GM10266 (cell line): Measurements from ENCODE around the gene OBP2B.
"Not testable (repeated sequence)": the region's sequence is repeated elsewhere in the genome, so short reads cannot be mapped to it uniquely, and the experiment has no call there.

Source experiments
- DNase-seq: peaks from one replicate; pipeline ENCODE4 v3.0.0; 2012; ENCODE audit errors: extremely low spot score
- CTCF ChIP-seq: IDR thresholded peaks from 2 replicates; pipeline ENCODE4 v1.5.1; 2012; ENCODE audit warnings: mild to moderate bottlenecking, low read depth; ENCODE audit not compliant: control insufficient read depth, insufficient read depth; ENCODE audit errors: missing control alignments

OBP2B gene

GRCh38 chr9:133221177-133221809 is 12.2 kb upstream of the OBP2B start:
- no peak for TF ChIP-seq CTCF
- no peak for DNase-seq

DNA sequence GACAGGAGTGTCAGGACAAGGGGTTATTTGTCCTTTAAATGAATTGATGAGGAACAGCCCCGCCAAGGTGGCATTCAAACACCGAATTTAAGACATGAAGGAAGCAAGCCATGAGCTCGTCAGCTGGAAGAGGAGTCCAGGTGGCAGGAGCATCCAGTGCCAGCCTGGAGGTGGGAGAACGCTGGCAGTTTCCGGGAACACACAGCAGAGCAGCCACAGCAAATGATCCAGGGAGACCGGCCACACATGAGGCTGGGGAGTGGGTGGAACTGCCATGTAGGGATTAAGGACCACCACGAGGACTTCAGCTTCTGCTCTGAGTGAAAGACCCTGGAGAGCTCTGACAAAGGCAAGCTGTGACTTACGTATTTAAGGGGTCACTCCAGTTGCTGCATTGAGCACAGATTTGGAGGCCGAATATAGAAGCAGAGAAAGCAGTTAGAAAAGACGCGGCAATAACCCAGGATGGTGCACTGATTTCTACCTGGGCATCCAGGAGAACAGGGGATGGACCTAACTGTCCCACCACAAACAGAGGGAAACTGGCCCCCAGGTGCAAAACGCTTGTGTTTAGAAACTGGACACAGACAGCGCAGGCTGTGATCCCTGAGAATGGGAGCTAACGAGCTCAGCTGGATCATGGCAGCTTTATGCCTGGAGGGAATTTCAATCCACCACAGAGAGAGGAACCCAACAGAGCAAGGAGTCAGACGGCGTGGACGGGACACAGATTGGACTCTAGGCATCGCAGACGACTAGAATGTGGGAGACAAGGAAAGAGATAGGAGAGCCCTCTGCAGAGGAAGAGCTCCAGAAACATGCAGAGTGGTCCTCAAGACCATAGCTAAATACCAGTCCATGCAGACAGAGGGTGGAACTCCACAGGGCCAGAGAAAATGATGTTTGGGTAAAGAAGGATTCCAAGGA is 9.3 kb upstream of the OBP2B start:
- not testable (repeated sequence) for DNase-seq

DNA sequence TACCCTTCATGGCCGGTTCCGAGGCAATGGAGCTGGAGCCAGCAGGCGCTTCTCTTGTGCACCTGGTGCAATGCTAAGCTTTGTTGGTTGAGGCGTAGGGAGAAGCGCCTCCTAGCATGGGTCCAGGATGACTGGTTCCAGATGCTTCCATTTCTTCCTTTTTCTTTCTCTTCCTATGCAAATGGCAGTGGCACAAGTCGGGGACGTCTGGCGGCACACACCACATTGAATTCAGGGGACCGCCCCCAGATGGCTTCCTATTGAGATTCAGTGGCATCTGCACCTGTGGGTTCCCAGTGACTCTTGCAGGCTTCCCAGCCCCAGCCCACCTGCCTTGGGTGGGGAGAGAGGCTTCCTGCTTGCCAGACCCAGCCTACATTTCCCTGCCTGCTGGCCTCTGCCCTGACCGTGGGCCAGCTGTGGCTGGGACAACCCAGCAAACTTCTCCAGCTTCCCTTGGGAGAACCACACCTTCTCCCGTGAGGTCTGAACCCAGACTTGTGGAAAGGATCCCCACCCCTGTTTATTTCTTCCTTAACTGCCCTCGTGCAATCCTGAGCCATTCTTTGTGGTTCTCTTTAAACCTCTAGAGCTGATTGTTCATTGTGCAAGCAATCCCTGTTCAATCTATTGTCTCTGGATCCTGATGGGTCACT is 8.4 kb upstream of the OBP2B start:
- DNase-seq = not testable (repeated sequence)

DNA sequence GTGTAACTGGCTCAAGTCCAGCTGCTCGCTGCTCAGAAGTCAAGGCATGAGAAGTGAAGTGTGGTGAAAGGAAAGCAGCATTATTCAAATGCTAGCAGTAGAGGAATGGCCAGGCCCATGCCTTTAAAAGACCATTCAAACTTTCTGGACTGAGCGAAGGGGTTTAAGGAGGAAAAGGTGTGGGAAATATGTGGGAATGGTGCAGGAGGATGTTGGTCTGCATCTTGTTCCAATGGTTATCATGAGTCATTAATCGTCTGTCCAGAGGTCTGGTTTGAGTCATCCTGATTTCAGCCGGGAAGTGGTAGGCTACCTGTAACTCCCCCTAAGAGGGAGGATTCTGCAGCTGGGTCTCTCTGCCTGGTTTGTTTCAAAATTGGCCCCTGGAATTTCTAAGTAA is 5.2 kb upstream of the OBP2B start:
- not testable (repeated sequence) for DNase-seq

GRCh38 chr9:133210609-133211008 is 1.6 kb upstream of the OBP2B start:
- no peak for DNase-seq
- no peak for TF ChIP-seq CTCF

DNA sequence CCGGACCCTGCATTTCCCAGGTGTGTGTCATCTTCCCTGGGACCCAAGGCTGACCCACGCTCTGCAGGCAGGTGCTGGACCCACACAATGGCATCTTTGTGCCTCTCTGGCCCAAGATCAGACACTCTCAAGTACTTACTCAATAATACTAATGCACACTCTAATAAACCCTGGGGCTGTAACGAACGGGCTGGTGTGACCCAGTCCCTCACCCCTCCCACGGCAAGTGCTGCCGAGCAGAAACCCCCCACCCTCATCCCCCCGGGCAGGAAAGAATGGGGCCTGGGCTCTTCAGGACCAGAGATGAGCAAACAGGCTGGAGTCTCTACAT is 1.1 kb upstream of the OBP2B start:
- DNase-seq = no peak

DNA sequence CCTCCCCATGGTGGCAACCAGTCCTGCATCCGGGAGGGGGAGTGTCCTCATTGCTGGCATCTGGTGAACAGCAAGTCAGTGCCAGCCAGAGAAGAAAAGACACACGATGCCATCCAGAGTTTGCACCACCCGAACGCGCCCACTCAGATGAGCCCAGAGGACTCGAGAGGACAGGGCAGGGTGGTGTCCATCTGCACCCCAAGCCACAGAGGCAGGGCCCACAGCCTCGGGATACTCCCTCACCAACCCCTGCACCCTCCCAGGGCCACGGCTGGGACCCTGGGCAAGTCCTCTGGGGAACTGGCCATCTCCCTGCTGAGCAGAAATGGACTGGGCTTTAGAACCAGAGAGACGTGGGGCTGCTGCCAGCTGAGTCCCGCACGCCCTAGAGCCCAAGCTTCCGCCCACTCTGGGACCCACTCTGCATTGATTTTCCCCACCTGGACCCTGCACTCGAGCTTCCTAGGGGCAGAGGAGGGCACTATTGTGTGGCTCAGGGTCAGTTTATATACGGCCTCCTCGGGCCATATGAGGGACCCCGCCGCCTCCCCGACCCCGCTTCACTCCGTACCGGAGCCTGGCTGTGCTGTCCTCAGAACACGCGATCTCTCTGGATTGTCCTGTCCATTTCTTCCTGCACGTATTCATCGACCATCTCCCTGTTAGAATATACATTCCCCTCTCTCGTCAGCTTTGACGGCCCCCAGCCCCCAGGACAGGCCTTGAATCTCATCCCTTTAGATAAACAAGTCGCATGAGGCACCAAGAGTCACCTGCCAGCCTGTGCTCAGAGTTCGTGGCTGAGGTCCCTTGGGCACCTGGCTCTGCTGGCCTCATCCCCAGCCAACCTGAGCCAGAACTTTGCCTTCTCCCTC is 514 bp upstream of the OBP2B start:
- not testable (repeated sequence) for DNase-seq

More for the DNA sequence above, 1.1 kb upstream of the OBP2B start:
- TF ChIP-seq CTCF = no peak

- DNase-seq = not testable (repeated sequence)
These were observed 725 bp downstream of the OBP2B start for GRCh38 chr9:133208171-133208879.

- no peak for DNase-seq
- TF ChIP-seq CTCF = no peak
These were observed 1.4 kb downstream of the OBP2B start for GRCh38 chr9:133207540-133208170.
